ENCODE measurements around the gene PARD3B. TPM values are rescaled to one million over a fixed set of nuclear protein-coding genes. Genes with fewer than 3 reads are reported as not detected.

The PARD3B gene
- total RNA-seq, 1 experiment from 2014 or later: 6.4 TPM

DNA sequence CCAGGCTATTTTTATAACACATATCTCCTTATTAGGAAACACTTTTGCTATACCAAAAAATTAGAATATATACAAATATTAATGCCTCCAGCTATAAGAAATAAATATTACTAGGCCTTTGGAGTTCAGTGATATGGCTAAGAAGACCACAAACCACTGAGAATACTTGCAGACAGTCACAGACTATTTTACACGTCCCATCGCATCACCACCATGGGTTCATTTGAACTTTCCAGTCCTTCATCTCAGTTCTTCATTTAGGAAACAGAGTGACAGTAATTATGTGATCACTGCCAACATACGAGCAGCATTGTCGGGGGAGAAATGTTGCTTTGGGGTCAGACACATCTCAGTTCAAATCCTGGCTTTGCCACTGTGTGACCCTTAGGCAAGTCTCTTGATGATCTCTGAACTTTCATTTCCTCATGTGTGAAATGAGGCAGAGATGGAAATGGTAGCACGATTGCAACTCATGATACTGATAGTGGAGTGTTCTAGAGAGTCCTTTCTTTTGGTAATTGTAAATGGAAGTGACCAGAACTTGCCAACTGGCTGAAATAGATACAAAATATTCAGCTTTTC is 998.1 kb downstream of the PARD3B start:
- H2BK15ac ChIP-seq (ENCODE audit: low read depth, low read length): no peak overlapping the region
- WGBS (ENCODE audit: extremely low coverage, insufficient read length, low lambda C conversion rate): no CpG with 5 or more reads among the region's 5 CpGs
- no peaks in the 10 kb centered on the region for H3K4me1 ChIP-seq (ENCODE audit: insufficient read depth, low read length)
- H3K4me1 Mint-ChIP-seq: peaks cover 14 to 17% of the 10 kb centered on the region in 2 experiments
- no peak overlapping the region for H4K5ac ChIP-seq (ENCODE audit: insufficient read length, low read depth, low read length)
- H3K14ac ChIP-seq (ENCODE audit: insufficient read depth, low read length): no peak overlapping the region
- H2BK5ac ChIP-seq (ENCODE audit: insufficient read length, low read length): no peak overlapping the region
- H3K9me3 Mint-ChIP-seq: no peaks in the 10 kb centered on the region
- H2BK12ac ChIP-seq (ENCODE audit: insufficient read length, low read depth, low read length): no peak overlapping the region
- H3K23ac ChIP-seq (ENCODE audit: insufficient read length, low read depth, low read length): no peak overlapping the region
- H3K27ac ChIP-seq (ENCODE audit: insufficient read length, low read depth, low read length): no peak overlapping the region
- no peak overlapping the region for H3K4ac ChIP-seq (ENCODE audit: low read depth, low read length)
- no peaks in the 10 kb centered on the region for H3K23me2 ChIP-seq (ENCODE audit: insufficient read length, low read depth, low read length, poor library complexity, severe bottlenecking)
- H3K27ac Mint-ChIP-seq: no peak overlapping the region
- H3K9ac ChIP-seq (ENCODE audit: extremely low read depth, insufficient read length, low read length): no peak overlapping the region
- TF ChIP-seq, protein P1, sequence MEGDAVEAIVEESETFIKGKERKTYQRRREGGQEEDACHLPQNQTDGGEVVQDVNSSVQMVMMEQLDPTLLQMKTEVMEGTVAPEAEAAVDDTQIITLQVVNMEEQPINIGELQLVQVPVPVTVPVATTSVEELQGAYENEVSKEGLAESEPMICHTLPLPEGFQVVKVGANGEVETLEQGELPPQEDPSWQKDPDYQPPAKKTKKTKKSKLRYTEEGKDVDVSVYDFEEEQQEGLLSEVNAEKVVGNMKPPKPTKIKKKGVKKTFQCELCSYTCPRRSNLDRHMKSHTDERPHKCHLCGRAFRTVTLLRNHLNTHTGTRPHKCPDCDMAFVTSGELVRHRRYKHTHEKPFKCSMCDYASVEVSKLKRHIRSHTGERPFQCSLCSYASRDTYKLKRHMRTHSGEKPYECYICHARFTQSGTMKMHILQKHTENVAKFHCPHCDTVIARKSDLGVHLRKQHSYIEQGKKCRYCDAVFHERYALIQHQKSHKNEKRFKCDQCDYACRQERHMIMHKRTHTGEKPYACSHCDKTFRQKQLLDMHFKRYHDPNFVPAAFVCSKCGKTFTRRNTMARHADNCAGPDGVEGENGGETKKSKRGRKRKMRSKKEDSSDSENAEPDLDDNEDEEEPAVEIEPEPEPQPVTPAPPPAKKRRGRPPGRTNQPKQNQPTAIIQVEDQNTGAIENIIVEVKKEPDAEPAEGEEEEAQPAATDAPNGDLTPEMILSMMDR (conservative IDR thresholded peaks at IDR 0.05): no peak
- no peak overlapping the region for H2AK5ac ChIP-seq (ENCODE audit: insufficient read length, low read length)
- no peak overlapping the region for H2BK120ac ChIP-seq (ENCODE audit: low read depth, low read length, poor library complexity, severe bottlenecking)
- no peaks in the 10 kb centered on the region for H3K79me1 ChIP-seq (ENCODE audit: insufficient read depth, low read depth, low read length, poor library complexity, severe bottlenecking)
- H3T11ph ChIP-seq (ENCODE audit: low read length): no peak overlapping the region
- H3K9me3 ChIP-seq (ENCODE audit: control insufficient read depth, low read depth, low read length): no peaks in the 10 kb centered on the region
- H2BK20ac ChIP-seq (ENCODE audit: low read depth, low read length, poor library complexity, severe bottlenecking): no peak overlapping the region
- H3K4me2 ChIP-seq (ENCODE audit: insufficient read depth, insufficient read length, low read length): no peak overlapping the region
- H4K20me1 ChIP-seq (ENCODE audit: control insufficient read depth, insufficient read depth, insufficient read length): no peaks in the 10 kb centered on the region
- H3K4me3 Mint-ChIP-seq: no peak overlapping the region
- no peak overlapping the region for H4K8ac ChIP-seq (replicated peaks; ENCODE audit: insufficient read length, low read depth, low read length)
- no peak overlapping the region for H4K91ac ChIP-seq (ENCODE audit: insufficient read length, low read depth, low read length)
- H3K36me3 Mint-ChIP-seq (ENCODE audit: insufficient read depth in 1 of 3, low read depth in 3 of 3): no peaks in the 10 kb centered on the region
- no peaks in the 10 kb centered on the region for H3K27me3 ChIP-seq (ENCODE audit: insufficient read depth, low read length)
- no peak overlapping the region for H3K18ac ChIP-seq (ENCODE audit: insufficient read length, low read depth, low read length)
- DNase-seq: no peak
- no peaks in the 10 kb centered on the region for H3K27me3 Mint-ChIP-seq (ENCODE audit: low read depth)
- H3K79me2 ChIP-seq (ENCODE audit: insufficient read depth, low read length): no peaks in the 10 kb centered on the region
- no peak overlapping the region for H3K56ac ChIP-seq (ENCODE audit: insufficient read length, low read depth, low read length)
- no peak overlapping the region for H2AFZ ChIP-seq (ENCODE audit: low read length)

Measured in H9 (cell line).